GM12878 (cell line): Measurements from ENCODE around the gene PGAM2. TPM values are rescaled to one million over a fixed set of nuclear protein-coding genes. Genes with fewer than 3 reads are reported as not detected.

Source experiments
- ATAC-seq: fragments of 200-7000 bp; cut with Tn5 transposase; 3 replicates; pipeline ENCODE4 v1.9.1; 2020; ENCODE audit warnings: mild to moderate bottlenecking, moderate library complexity
- BruUV-seq: library from RNA; stranded (reverse); fragments of 400-500 nt; replicated peaks from 2 replicates; lab custom pipeline; 2021; lab: Mats Ljungman, UMichigan
- CTCF ChIA-PET: fragments of 300-600 bp; sonication (Branson Sonifier 250); formaldehyde crosslinking; extraction: SDS; loops from one replicate; lab custom pipeline; 2021; ENCODE audit warnings: inconsistent platforms; lab: Yijun Ruan, JAX
- POLR2A ChIA-PET: fragments of 350-600 bp; formaldehyde crosslinking; extraction: SDS; loops from one replicate; lab custom pipeline; 2021; ENCODE audit warnings: inconsistent platforms; lab: Charles Lee
- RAD21 ChIA-PET: fragments of 300-600 bp; sonication (Branson Sonifier 250); formaldehyde crosslinking; loops from one replicate; lab custom pipeline; 2023; ENCODE audit warnings: antibody characterized with exemption; ENCODE audit not compliant: unreplicated experiment; lab: Charles Lee
- SMC1A ChIA-PET: fragments of 300-600 bp; sonication (Branson Sonifier 250); formaldehyde crosslinking; loops from one replicate; lab custom pipeline; 2023; ENCODE audit not compliant: unreplicated experiment, uncharacterized antibody; lab: Charles Lee
- DNase-seq: peaks from one replicate; pipeline ENCODE4 v3.0.0-alpha.2; 2011; ENCODE audit warnings: low read depth, low spot score
- FAIRE-seq: peaks from 3 replicates; lab custom pipeline; 2011; peaks lifted over from hg19 to GRCh38; lab: Jason Lieb, UNC
- H2AFZ ChIP-seq: 2 replicates; pipeline ENCODE4 v1.6.0; 2011; ENCODE audit warnings: low read depth, low read length, control low read depth; ENCODE audit not compliant: control insufficient read depth
- H3K27ac ChIP-seq: 2 replicates; pipeline ENCODE4 v1.5.1; 2011; ENCODE audit warnings: control low read depth; ENCODE audit not compliant: control insufficient read depth, insufficient read depth
- H3K27me3 ChIP-seq, 2 experiments: replicated peaks in 1 of 2; 2 replicates each; pipeline versions ENCODE4 v1.6.0 to v1.6.1; 2011; ENCODE audit warnings: low read length in 1 of 2; ENCODE audit not compliant: control insufficient read depth in 2 of 2, insufficient read depth in 2 of 2
- H3K36me3 ChIP-seq, 2 experiments: 2 replicates each; pipeline ENCODE4 v1.5.1; 2011; ENCODE audit warnings: low read length in 1 of 2; ENCODE audit not compliant: control insufficient read depth in 2 of 2, insufficient read depth in 2 of 2
- H3K4me1 ChIP-seq: 2 replicates; pipeline ENCODE4 v1.6.1; 2011; ENCODE audit warnings: mild to moderate bottlenecking, low read length, moderate library complexity, mixed read lengths; ENCODE audit not compliant: control insufficient read depth, insufficient read depth
- H3K4me2 ChIP-seq: 2 replicates; pipeline ENCODE4 v1.6.0; 2011; ENCODE audit warnings: control low read depth; ENCODE audit not compliant: control insufficient read depth, insufficient read depth
- H3K4me3 ChIP-seq: fragments of 200-600 bp; sonication (generic); 2 replicates; pipeline ENCODE4 v1.5.1; 2016
- H3K79me2 ChIP-seq: 2 replicates; pipeline ENCODE4 v1.6.0; 2011; ENCODE audit warnings: low read length; ENCODE audit not compliant: control insufficient read depth, insufficient read depth
- H3K9ac ChIP-seq: 2 replicates; pipeline ENCODE4 v1.8.0; 2011; ENCODE audit warnings: low read length, control low read depth, mixed read lengths; ENCODE audit not compliant: control insufficient read depth, insufficient read depth
- H3K9me3 ChIP-seq: replicated peaks from 3 replicates; pipeline ENCODE4 v1.5.1; 2011; ENCODE audit warnings: mild to moderate bottlenecking, low read length; ENCODE audit not compliant: control insufficient read depth, insufficient read depth
- H4K20me1 ChIP-seq: 2 replicates; pipeline ENCODE4 v1.6.0; 2011; ENCODE audit not compliant: control insufficient read depth, insufficient read depth
- GATAD2B ChIP-seq: fragments of 450-650 bp; conservative IDR thresholded peaks from 2 replicates; pipeline ENCODE4 v1.6.1; 2017; ENCODE audit warnings: low read depth, mild to moderate bottlenecking, moderate library complexity
- POLR2AphosphoS2 ChIP-seq: IDR thresholded peaks from 2 replicates; pipeline ENCODE4 v1.6.1; 2011; ENCODE audit warnings: low read depth, mild to moderate bottlenecking, low read length, improper control_type of control experiment, moderate library complexity
- RELB ChIP-seq: fragments of 450-650 bp; IDR thresholded peaks from 2 replicates; pipeline ENCODE4 v1.6.1; 2017; ENCODE audit warnings: low read depth, mild to moderate bottlenecking, moderate library complexity
- RFX5 ChIP-seq: IDR thresholded peaks from 2 replicates; pipeline ENCODE4 v1.6.1; 2011; ENCODE audit warnings: low read depth, low read length, improper control_type of control experiment
- ZNF687 ChIP-seq: fragments of 450-650 bp; IDR thresholded peaks from 2 replicates; pipeline ENCODE4 v1.6.1; 2017; ENCODE audit warnings: mild to moderate bottlenecking, moderate library complexity
- WGBS: methylation state at CpG from one replicate; pipeline ENCODE4 v1.1.6; 2016; ENCODE audit warnings: low lambda C conversion rate; ENCODE audit not compliant: insufficient replicate concordance, insufficient coverage; ENCODE audit errors: missing lambda C conversion rate; 5-methylcytosine and 5-hydroxymethylcytosine counted together
- in situ Hi-C: fragments of 300-500 bp; cut with MboI; formaldehyde crosslinking; loops from 9 replicates; pipeline ENCODE4 v1.14.3; 2018; ENCODE audit warnings: mixed read lengths
- intact Hi-C: fragments of 100-400 bp; cut with micrococcal nuclease; formaldehyde crosslinking; loops from one replicate; pipeline ENCODE4 v1.14.2; 2022; ENCODE audit not compliant: unreplicated experiment
- polyA plus RNA-seq, 11 experiments: library from polyadenylated mRNA; depleted of rRNA in 4 of 11; unstranded in 6 of 11; stranded (reverse) in 5 of 11; fragments of >200 nt; fragmentation: Nextera tagmentation in 4 of 11; fragmentation: Illumina TruSeq in 1 of 11; extraction: Ambion mirVana in 4 of 11; extraction: Trizol in 1 of 11; gene quantifications; 1 replicate in 1 of 11; 2 replicates in 10 of 11; pipeline versions ENCODE4 v1.2.1 to v1.2.3, GENCODE V29; 2011 to 2016; ENCODE audit warnings: inconsistent platforms in 2 of 11, missing spikeins in 2 of 11, low read depth in 1 of 11
- total RNA-seq, 4 experiments: library from RNA; depleted of rRNA in 3 of 4; stranded (reverse); fragments of >200 nt in 3 of 4; fragmentation: Illumina TruSeq in 1 of 4; extraction: Trizol in 1 of 4; gene quantifications; 2 replicates each; pipeline versions ENCODE4 v1.2.1 to v1.2.3, GENCODE V29; 2013 to 2021

PGAM2 gene
- total and polyA plus RNA-seq, 10 of the 15 experiments (the other 5 are each of a cell fraction or from before 2014, with no cell fraction given), result not detected

- no peaks in the 10 kb centered on the region for H3K36me3 ChIP-seq
- TF ChIP-seq RELB, result no peak
- no peak for TF ChIP-seq ZNF687
- no peak for TF ChIP-seq POLR2AphosphoS2
- no peak for TF ChIP-seq RFX5
- no peak for TF ChIP-seq GATAD2B
- H3K9ac ChIP-seq, result no peak overlapping the region
- ATAC-seq (no peak; the same call in 2 of the 3 replicates), DNase-seq (no peak), FAIRE-seq (no peak)
- ChIA-PET RAD21 (no interaction called here), SMC1A (interaction anchor here (1.4 kb wide), 1 partner anchor 11 kb away, joined by 5 read pairs; no protein-coding TSS in a partner anchor), CTCF (interaction anchor here (1.3 kb wide), 1 partner anchor 11 kb away, joined by 3 read pairs; no protein-coding TSS in a partner anchor), POLR2A (interaction anchor here (1.0 kb wide), 1 partner anchor 44 kb away, joined by 3 read pairs; the partner anchor contains the start of gene DBNL)
- no peaks in the 10 kb centered on the region for H3K79me2 ChIP-seq
- H3K4me2 ChIP-seq, result no peak overlapping the region
- WGBS, result 39% methylated on average over 20 of the region's 20 CpGs
- no peaks in the 10 kb centered on the region for H4K20me1 ChIP-seq
- no peaks in the 10 kb centered on the region for H3K27me3 ChIP-seq
- in situ Hi-C loops (no loop called here), intact Hi-C loops (no loop called here)
- BruUV-seq, result no TSS peak
- no peaks in the 10 kb centered on the region for H3K4me1 ChIP-seq
- H3K27ac ChIP-seq, result no peak overlapping the region
- no peaks in the 10 kb centered on the region for H3K9me3 ChIP-seq
- no peak overlapping the region for H3K4me3 ChIP-seq
- no peak overlapping the region for H2AFZ ChIP-seq
Measured at GRCh38 chr7:44087911-44088838, 22.8 kb upstream of the PGAM2 start.
